K562 (cell line): ENCODE measurements around the gene VPS26A. TPM values are rescaled to one million over a fixed set of nuclear protein-coding genes. Genes with fewer than 3 reads are reported as not detected.

Source experiments
- ARHGAP35 ChIP-seq: fragments of 450-650 bp; IDR thresholded peaks from 2 replicates; pipeline ENCODE4 v1.6.1; 2018; ENCODE audit not compliant: partially characterized antibody
- C11orf30 ChIP-seq: fragments of 450-650 bp; IDR thresholded peaks from 2 replicates; pipeline ENCODE4 v1.6.1; 2016; ENCODE audit warnings: low read depth, mild to moderate bottlenecking
- CBFA2T2 ChIP-seq: fragments of 450-650 bp; conservative IDR thresholded peaks from 2 replicates; pipeline ENCODE4 v1.6.1; 2017; ENCODE audit warnings: mild to moderate bottlenecking
- ELF1 ChIP-seq: fragments of 200-800 bp; sonication (Bioruptor generic); IDR thresholded peaks from 2 replicates; pipeline ENCODE4 v1.6.1; 2016; ENCODE audit warnings: missing genetic modification characterization, missing compliant biosample characterization
- ELF2 ChIP-seq: fragments of 250-450 bp; sonication (Bioruptor Pico); IDR thresholded peaks from 2 replicates; pipeline ENCODE4 v1.5.0; 2021; ENCODE audit warnings: mild to moderate bottlenecking
- HDAC2 ChIP-seq: fragments of 450-650 bp; IDR thresholded peaks from 2 replicates; pipeline ENCODE4 v1.6.1; 2016; ENCODE audit warnings: mild to moderate bottlenecking
- MGA ChIP-seq: fragments of 450-650 bp; IDR thresholded peaks from 2 replicates; pipeline ENCODE4 v1.6.1; 2016; ENCODE audit warnings: mild to moderate bottlenecking, moderate library complexity
- NFIX ChIP-seq: fragments of 250-450 bp; sonication (Bioruptor Pico); IDR thresholded peaks from 2 replicates; pipeline ENCODE4 v1.4.0; 2020; ENCODE audit warnings: low read depth, mild to moderate bottlenecking, moderate library complexity
- NR2C1 ChIP-seq, 2 experiments: fragments of 450-650 bp; IDR thresholded peaks; 2 replicates each; pipeline ENCODE4 v1.6.1; 2017; ENCODE audit warnings: mild to moderate bottlenecking in 2 of 2, antibody characterized with exemption in 1 of 2, inconsistent platforms in 1 of 2, missing compliant biosample characterization in 1 of 2, missing genetic modification characterization in 1 of 2
- POLR2A ChIP-seq: fragments of 450-650 bp; conservative IDR thresholded peaks from 2 replicates; pipeline ENCODE4 v1.6.1; 2016
- RBM25 ChIP-seq: fragments of 200-400 bp; formaldehyde crosslinking; IDR thresholded peaks from 2 replicates; pipeline ENCODE4 v1.6.1; 2018; ENCODE audit warnings: low read length, low read depth, moderate library complexity; ENCODE audit not compliant: severe bottlenecking
- RHOXF2B ChIP-seq: fragments of 250-450 bp; sonication (Bioruptor Pico); conservative IDR thresholded peaks from 2 replicates; pipeline ENCODE4 v1.5.1; 2021
- SMARCA4 ChIP-seq: fragments of 450-650 bp; IDR thresholded peaks from 2 replicates; pipeline ENCODE4 v1.6.1; 2016
- TAF7 ChIP-seq: fragments of 450-650 bp; IDR thresholded peaks from 2 replicates; pipeline ENCODE4 v1.6.1; 2016; ENCODE audit warnings: missing genetic modification characterization, missing compliant biosample characterization
- TEAD1 ChIP-seq, 2 experiments: fragments of 450-650 bp in 1 of 2; sonication (generic) in 1 of 2; formaldehyde crosslinking; IDR thresholded peaks; 2 replicates each; pipeline versions ENCODE4 v1.4.0 to v1.8.0; 2020 to 2022; ENCODE audit warnings: mild to moderate bottlenecking in 2 of 2, missing genetic modification reagents in 1 of 2
- ZNF274 ChIP-seq: IDR thresholded peaks from 2 replicates; pipeline ENCODE4 v1.6.1; 2011; ENCODE audit warnings: low read depth, mild to moderate bottlenecking, low read length, moderate library complexity, borderline replicate concordance
- ZNF695 ChIP-seq: fragments of 450-650 bp; formaldehyde crosslinking; IDR thresholded peaks from 2 replicates; pipeline ENCODE4 v1.4.0; 2020; ENCODE audit warnings: mild to moderate bottlenecking, moderate library complexity
- polyA plus RNA-seq, 8 experiments: library from polyadenylated mRNA; depleted of rRNA in 4 of 8; stranded (reverse) in 5 of 8; unstranded in 3 of 8; fragments of >200 nt; fragmentation: Nextera tagmentation in 2 of 8; fragmentation: Illumina TruSeq in 1 of 8; extraction: Ambion mirVana in 2 of 8; extraction: Trizol in 1 of 8; gene quantifications; 2 replicates each; pipeline versions ENCODE4 v1.2.1 to v1.2.3, GENCODE V29; 2011 to 2014; ENCODE audit warnings: inconsistent platforms in 1 of 8, missing spikeins in 1 of 8
- total RNA-seq, 7 experiments: library from RNA; depleted of rRNA in 6 of 7; stranded (reverse); fragments of >200 nt in 6 of 7; fragmentation: Illumina TruSeq in 2 of 7; extraction: Trizol in 2 of 7; gene quantifications; 2 replicates each; pipeline versions ENCODE4 v1.2.1 to v1.2.3, GENCODE V29; 2011 to 2021; ENCODE audit warnings: low replicate concordance in 1 of 7
- TF ChIP-seq, protein P1 (sequence below), 2 experiments: fragments of 450-650 bp in 1 of 2; sonication (generic) in 1 of 2; formaldehyde crosslinking; conservative IDR thresholded peaks; 2 replicates each; pipeline versions ENCODE4 v1.4.0 to v1.8.1; 2020 to 2022; ENCODE audit warnings: mild to moderate bottlenecking in 1 of 2, missing genetic modification reagents in 1 of 2

VPS26A gene
- total and polyA plus RNA-seq, 9 of the 15 experiments (the other 6 are each of a cell fraction or from before 2014, with no cell fraction given), result 47.1 to 137 (median 69.3) TPM

DNA sequence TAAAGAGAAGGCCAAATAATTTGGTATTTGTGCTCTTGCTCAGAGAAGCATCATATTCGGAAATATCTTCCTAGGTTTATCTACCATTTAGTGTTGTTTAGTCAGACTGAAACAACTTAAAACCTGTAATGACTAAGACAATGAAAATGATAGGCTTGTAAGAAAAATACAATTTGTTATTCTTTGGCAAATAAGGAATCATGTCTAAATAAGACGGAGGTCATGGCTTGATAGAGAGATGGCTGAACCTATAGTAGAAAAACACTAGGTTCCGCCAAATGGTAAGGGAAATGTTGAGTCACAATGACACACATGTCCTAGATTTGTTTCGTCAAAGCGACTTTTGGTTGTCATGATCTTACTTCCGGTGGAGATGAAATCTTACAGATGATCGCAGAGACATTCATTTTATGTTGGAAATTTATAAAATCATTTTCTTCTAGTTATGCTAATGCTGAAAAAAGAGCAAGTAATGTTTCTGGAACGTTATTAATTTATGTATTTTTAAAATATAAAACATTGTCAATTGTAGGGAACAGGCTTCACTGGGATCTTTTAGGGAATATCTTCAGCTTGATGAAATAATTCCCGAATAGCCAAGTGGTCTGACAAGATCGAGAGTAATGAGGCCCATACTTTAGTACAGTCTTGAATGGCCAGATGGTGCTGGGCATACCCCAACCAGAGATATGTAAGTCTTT is 35.0 kb upstream of the VPS26A start (continued):
- no peak; the same call in 1 of the 2 replicates for TF ChIP-seq MGA
- TF ChIP-seq NR2C1 (IDR thresholded peaks at IDR 0.05), result no peak; the same call in 1 of the 2 replicates
- peak; percentile 26; the same call in 1 of the 2 replicates for TF ChIP-seq NR2C1 (tag; IDR thresholded peaks at IDR 0.05)
- peak; percentile 74 for TF ChIP-seq ELF1 (tag)
- peak; percentile 94 for TF ChIP-seq C11orf30
- no peak for TF ChIP-seq ZNF274
- peak; percentile 80 for TF ChIP-seq POLR2A
- peak; percentile 51; the same call in 1 of the 2 replicates for TF ChIP-seq HDAC2
- TF ChIP-seq ELF2 (CRISPR knock-in tag), result peak; percentile 78
- TF ChIP-seq NFIX, result no peak
- TF ChIP-seq RHOXF2B (CRISPR knock-in tag), result no peak
- TF ChIP-seq, protein P1, sequence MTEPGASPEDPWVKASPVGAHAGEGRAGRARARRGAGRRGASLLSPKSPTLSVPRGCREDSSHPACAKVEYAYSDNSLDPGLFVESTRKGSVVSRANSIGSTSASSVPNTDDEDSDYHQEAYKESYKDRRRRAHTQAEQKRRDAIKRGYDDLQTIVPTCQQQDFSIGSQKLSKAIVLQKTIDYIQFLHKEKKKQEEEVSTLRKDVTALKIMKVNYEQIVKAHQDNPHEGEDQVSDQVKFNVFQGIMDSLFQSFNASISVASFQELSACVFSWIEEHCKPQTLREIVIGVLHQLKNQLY (CRISPR knock-in tag; conservative IDR thresholded peaks at IDR 0.05), result no peak
- TF ChIP-seq ARHGAP35, result no peak
- peak in 1 of 2 experiments; percentile 57; a peak in 1 of 4 replicates for TF ChIP-seq TEAD1 (CRISPR knock-in tag; IDR thresholded peaks at IDR 0.05)
- no peak for TF ChIP-seq CBFA2T2
- TF ChIP-seq ZNF695 (CRISPR knock-in tag), result no peak
- no peak for TF ChIP-seq TAF7 (tag)
- no peak for TF ChIP-seq RBM25
- TF ChIP-seq SMARCA4, result peak; percentile 62; the same call in 1 of the 2 replicates
